Measurements from ENCODE around the gene GPC2.
"Not testable (repeated sequence)": the region's sequence is repeated elsewhere in the genome, so short reads cannot be mapped to it uniquely, and the experiment has no call there.

The GPC2 gene

DNA sequence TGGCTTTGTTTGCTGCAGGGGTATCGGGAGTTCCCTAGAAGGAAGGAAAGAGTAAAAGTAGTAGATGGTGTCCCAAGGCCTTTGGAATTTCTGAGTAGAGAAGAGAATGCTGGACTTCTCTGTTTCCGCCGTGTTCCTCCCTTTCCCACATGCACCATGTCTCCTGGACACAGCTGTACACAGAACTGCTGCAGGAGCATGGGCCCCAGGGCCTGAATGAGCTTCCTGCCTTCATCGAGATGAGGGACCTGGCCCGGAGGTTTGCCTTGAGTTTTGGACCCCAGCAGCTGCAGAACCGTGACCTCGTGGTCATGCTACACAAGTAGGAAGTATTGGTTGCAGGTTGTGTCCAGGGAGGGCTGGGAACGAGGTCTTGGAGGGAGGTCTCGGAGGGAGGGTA, 27.3 kb upstream of the GPC2 start:
- DNase-seq (ENCODE audit: low read depth), result no peak

DNA sequence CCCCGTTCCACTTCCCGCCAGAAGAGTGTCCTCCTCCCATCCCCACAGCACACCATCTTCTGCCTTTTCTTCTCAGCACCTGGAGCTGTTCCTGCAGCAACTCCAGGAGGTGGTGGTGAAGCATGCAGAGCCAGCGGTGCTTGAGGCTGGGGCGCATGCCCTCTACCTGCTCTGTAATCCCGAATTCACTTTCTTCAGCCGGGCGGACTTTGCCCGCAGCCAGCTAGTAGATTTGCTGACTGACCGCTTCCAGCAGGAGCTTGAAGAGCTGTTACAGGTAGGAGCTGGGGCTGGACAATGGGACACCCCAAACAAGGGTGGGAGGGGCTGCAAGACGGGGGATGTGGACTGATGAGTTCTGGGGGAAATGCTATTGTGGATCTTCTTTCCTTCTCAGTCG, 23.5 kb upstream of the GPC2 start:
- DNase-seq (ENCODE audit: low read depth), result no peak

DNA sequence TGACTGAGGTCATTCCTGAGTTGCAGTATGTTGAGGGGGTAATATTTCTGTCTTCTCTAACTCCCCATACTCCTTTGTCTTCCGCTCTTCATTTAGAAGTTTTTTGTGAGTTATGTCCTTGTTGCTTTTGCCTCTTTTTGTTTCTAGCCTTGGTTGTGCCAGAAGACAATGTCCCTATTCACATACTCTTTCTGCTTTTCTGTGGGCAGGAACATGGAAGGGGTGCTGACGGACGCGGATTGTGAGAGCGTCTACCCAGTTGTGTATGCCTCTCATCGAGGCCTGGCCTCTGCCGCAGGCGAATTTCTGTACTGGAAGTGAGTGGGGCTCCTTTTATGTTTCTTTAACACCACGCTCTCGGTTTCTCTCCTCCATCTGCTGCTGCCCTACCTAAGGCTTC, 21.1 kb upstream of the GPC2 start:
- no peak for DNase-seq (ENCODE audit: low read depth)

GRCh38 chr7:100195901-100196322, 18.7 kb upstream of the GPC2 start:
- not testable (repeated sequence) for DNase-seq (ENCODE audit: low read depth)

DNA sequence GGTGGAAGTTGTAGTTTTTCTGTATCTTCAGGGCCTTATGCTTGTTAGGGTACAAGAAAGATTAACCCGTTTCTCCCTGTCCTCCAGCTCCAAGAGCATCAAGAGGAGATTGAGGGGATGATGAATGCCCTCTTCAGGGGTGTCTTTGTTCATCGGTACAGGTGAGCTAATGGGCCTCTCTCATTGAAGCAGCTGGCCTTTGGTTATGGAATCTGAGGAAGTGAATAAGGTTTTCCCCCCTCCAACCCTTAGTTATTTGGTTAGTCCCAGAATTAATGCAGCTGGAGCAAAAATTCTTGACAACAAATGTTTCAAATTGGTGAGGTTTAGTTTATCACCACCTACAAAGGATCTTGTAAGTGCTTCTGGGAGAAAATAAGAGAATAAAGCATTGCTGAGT, 18.0 kb upstream of the GPC2 start:
- DNase-seq (ENCODE audit: low read depth), result no peak

DNA sequence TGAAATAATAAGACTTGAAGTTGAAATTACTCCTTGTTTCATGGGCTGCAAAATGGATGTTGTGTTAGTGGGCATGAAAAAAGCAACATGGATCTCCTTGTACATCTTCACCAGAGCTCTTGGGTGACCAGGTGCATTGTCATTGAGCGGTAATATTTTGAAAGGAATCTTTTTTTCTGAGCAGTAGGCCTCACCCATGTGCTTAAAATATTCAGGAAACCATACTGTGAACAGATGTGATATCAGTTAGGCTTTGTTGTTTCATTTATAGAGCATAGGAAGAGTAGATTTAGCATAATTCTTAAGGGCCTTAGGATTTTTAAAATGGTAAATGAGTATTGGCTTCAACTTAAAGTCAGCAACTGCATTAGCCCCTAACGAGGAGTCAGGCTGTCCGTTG, 15.8 kb upstream of the GPC2 start:
- no peak for DNase-seq (ENCODE audit: low read depth)

GRCh38 chr7:100192281-100192862, 15.2 kb upstream of the GPC2 start:
- not testable (repeated sequence) for DNase-seq (ENCODE audit: low read depth)

DNA sequence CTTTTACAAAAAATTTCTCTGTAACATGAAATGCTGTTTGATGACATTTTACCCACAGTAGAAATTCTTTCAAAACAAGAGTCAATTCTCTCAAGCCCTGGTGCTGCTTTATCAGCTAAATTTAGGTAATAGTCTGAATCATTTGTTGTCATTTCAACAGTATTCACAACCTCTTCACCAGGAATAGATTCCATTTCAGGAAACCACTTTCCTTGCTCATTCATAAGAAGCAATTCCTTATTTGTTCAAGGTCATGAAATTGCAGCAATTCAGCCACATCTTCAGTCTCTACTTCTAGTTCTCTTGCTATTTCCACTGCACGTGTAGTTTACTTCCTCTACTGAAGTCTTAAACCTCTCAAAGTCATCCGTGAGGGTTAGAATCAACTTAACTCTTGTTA, 14.6 kb upstream of the GPC2 start:
- DNase-seq (ENCODE audit: low read depth), result no peak

- DNase-seq (ENCODE audit: low read depth), result no peak
These were observed 13.0 kb upstream of the GPC2 start for GRCh38 chr7:100190048-100190711.

DNA sequence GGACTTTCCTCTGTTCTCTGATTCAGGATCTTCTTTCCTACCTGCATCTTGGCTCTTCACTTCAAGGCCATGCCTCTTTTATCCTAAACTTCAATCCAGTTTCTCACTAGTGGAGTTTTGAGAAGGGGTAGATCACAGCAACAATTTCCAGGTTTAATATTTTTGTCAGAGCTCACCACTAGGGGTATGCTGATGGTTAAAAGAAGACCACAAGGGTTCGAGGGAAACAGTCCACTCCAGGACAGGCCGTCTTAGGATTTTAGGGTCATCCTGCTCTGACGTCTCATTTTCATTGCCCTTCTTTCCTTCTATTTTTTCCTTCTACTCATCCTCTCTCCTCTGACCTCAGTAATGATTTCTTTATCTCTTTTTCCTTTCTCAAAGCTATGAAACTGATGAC, 11.9 kb upstream of the GPC2 start:
- DNase-seq (ENCODE audit: low read depth), result no peak

DNA sequence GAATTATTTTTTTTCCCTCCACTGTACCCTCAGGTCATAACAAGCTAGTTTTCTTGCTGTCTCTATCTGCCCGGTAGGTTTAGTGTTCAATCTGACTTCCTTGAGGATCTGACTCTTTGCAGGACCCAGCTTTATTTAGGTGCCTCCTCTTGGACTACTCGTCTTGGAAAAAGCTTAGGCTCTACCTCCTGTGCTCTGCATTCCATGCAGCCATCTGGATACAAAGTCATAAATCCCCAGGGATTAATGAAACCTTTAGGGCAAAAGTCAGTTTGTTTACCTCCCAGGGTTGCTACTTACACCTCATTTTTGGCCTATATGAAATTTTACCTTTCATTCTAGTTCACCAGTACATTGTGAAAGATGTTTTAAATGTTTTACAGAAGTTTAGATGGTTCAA, 8.5 kb upstream of the GPC2 start:
- DNase-seq (ENCODE audit: low read depth), result no peak

GRCh38 chr7:100183090-100183489, 5.9 kb upstream of the GPC2 start:
- not testable (repeated sequence) for DNase-seq (ENCODE audit: low read depth)

- not testable (repeated sequence) for DNase-seq (ENCODE audit: low read depth)
These were observed 5.4 kb upstream of the GPC2 start for GRCh38 chr7:100182616-100183015.

DNA sequence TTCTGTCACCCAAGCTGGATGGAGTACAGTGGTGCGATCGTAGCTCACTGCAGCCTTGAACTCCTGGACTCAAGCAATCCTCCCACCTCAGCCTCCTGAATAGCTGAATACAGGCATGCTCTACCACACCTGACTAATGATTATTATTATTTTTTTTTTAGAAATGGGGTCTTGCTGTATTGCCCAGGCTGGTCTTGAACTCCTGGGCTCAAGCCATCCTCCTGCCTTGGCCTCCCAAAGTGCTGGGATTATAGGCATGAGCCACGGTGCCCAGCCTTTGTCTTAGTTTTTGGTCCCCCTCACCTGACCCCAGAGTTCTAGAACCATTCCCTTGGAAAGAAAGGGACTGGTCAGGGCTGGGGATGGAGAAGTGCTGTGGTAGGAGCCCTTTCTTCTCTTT, 2.9 kb upstream of the GPC2 start:
- not testable (repeated sequence) for DNase-seq (ENCODE audit: low read depth)

GRCh38 chr7:100176096-100177044, 811 bp downstream of the GPC2 start:
- no peak for DNase-seq (ENCODE audit: low read depth)

DNA sequence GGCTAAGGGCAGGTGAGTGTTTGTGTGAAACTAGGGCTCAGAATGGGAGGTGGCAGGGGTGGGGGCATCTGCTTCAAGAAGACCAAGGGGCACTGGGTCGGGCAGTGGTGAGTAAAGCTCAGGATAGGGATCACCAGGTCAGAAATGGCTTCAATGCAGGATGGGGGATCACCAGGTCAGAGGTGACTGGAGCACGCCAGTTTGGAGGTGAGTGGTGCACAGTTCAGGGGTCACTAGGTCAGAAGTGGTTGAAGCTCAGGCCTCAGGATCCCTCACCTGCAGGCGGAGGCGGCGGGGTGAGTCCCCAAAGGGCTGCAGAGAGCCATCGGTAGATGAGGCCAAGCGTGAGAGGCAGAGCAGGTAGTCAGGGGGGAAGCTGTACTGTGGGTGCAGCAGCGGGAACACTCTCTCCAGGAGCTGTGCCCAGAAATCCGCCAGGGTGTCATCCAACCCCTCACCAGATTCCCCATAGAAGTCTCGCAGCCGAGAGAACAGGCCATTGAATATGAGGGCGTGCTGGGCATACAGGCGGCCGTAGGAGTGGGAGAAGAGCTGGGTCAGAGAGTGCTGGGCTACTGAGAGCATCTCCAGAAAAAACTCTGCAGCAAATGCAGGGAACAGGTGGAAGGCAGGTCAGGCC, 1.8 kb downstream of the GPC2 start:
- DNase-seq (ENCODE audit: low read depth), result no peak

GRCh38 chr7:100174582-100174981, 2.6 kb downstream of the GPC2 start:
- DNase-seq (ENCODE audit: low read depth), result no peak

- DNase-seq (ENCODE audit: low read depth), result no peak
These were observed 3.2 kb downstream of the GPC2 start for GRCh38 chr7:100173806-100174495.

- no peak for DNase-seq (ENCODE audit: low read depth)
These were observed 5.3 kb downstream of the GPC2 start for GRCh38 chr7:100171840-100172239.

DNA sequence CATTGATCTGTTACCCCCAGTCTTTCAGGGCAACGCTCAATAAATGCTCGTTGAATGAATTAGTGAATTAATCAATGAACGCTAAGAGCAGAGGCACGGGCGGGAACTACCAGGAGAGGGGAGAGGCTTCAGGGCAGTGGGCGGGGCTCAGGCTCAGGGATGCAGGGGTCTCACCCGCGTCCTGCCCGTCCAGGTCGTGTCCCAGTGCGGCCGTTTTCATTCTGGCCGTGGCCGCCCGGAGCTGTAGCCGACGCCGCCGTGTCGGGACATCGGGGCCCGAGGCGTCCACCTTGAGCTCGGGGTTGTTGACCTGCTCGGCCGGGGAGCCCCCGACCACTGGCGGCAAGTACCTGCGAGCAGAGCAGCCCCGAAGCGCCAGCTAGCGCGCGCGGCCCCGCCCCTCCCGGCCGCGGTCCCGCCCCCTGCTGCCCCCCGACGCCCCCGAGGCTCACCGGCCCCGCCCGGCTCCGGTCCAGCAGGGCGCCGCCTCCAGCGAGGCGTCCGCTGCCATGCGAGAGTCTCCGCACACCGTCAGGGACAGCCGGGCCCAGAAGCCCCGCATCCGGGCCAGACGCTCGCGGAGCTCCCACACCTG, 6.0 kb downstream of the GPC2 start:
- no peak for DNase-seq (ENCODE audit: low read depth)

DNA sequence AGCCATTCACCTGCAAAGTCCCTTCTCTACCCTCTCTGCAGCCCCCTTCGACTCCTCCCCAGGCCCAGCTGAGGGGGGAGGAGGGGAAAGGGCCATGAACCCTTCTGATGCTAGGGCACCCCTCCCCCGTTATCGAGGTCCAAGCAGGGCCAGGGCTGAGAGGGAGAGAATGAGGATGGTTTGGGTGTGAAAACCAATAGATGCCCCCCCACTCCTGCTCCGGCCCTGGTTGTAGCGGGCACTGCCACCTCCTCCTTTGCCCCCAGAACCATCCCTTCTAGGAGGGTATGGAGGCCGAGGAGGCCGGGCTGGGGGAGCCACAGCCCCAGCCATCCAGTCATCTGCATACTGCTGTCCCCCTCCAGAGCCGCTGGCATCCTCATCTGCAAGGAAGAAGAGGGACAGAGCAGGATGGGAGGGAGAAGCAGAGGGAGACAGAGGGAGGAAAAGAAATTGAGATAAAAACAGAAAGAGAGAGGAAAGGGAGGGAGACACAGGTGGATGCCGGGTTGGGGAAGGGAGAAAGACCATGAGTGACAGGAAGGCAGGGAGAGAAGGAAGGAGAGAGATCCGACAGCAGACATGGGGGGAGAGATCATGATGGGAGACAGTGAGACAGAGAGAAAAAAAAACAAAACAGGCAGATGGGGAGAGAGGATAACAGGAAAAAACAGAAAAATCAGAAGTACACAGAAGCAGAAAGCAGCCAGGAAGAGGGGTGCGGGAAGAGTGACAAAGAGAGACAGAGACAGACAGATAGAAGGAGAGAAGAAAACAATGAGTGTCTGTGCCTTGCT, 6.9 kb downstream of the GPC2 start:
- DNase-seq (ENCODE audit: low read depth), result no peak
